ENCODE measurements around the gene VSTM4. TPM values are rescaled to one million over a fixed set of nuclear protein-coding genes. Genes with fewer than 3 reads are reported as not detected.

Gene VSTM4
- total and polyA plus RNA-seq, 2 of the 4 experiments (the other 2 are of a cell fraction), result 2.4 to 2.9 TPM

DNA sequence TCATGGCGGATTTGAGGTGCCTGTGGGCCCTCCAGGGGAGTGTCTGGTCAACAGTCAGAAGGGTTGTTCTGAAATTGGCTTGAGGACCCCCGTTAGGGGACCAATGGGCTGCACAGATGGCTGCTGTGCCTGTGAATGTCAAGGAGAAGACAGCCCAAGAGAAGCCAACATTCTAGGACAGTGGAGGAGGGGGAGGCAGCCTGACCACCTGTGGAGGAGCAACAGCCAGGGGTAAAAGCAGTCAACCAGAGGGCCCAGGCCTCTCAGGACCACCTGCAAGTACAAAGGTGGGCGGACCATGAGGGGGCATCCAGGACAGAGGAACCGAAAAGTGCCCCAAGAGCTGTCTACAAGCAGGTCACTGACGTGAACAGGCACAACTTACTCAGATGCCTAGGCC, 76.6 kb downstream of the VSTM4 start:
- Histone ChIP-seq H2BK15ac (ENCODE audit: low read depth, low read length) (no peak overlapping the region), H4K8ac (ENCODE audit: low read depth in 2 of 2, low read length in 2 of 2) (no peak overlapping the region), H4K91ac (ENCODE audit: insufficient read depth, low read depth, low read length) (no peak overlapping the region), H2BK120ac (ENCODE audit: low read depth, low read length) (no peak overlapping the region), H2BK5ac (ENCODE audit: low read depth, low read length, poor library complexity, severe bottlenecking) (no peak overlapping the region), H4K5ac (ENCODE audit: low read depth, low read length) (no peak overlapping the region), H2AK5ac (ENCODE audit: low read depth, low read length) (no peak overlapping the region), H3K18ac (ENCODE audit: low read depth, low read length) (no peak overlapping the region), H3K27ac (ENCODE audit: insufficient read depth, low read length) (no peak overlapping the region), H3K36me3 (ENCODE audit: control insufficient read depth, insufficient read depth, low read length) (peaks cover 11% of the 10 kb centered on the region; the same call in 1 of the 2 replicates), H3K4me3 (ENCODE audit: insufficient read depth, low read depth, low read length) (no peak overlapping the region), H4K20me1 (ENCODE audit: insufficient read depth, low read length) (no peaks in the 10 kb centered on the region), H2AK9ac (replicated peaks; ENCODE audit: low read depth, low read length, poor library complexity) (no peak overlapping the region), H2AFZ (replicated peaks; ENCODE audit: low read length, poor library complexity) (no peak overlapping the region), H3K4me1 (ENCODE audit: control insufficient read depth, insufficient read depth, low read length) (no peaks in the 10 kb centered on the region), H3K27me3 (ENCODE audit: control insufficient read depth, insufficient read depth, low read length) (no peaks in the 10 kb centered on the region), H3K9me3 (ENCODE audit: control insufficient read depth, insufficient read depth, low read length) (no peaks in the 10 kb centered on the region), H3K79me1 (ENCODE audit: low read depth in 1 of 2, low read length in 2 of 2) (no peaks in the 10 kb centered on the region), H3K9ac (ENCODE audit: low read depth, low read length) (no peak overlapping the region), H3K4me2 (ENCODE audit: low read depth, low read length) (no peak overlapping the region), H3K9me1 (ENCODE audit: insufficient read depth, low read length) (peaks cover 5% of the 10 kb centered on the region; the same call in 1 of the 2 replicates), H3K14ac (replicated peaks; ENCODE audit: low read depth, low read length) (no peak overlapping the region), H2BK20ac (ENCODE audit: low read depth, low read length) (no peak overlapping the region), H3K56ac (ENCODE audit: extremely low read depth, insufficient read depth, low read length) (no peak overlapping the region), H3K4ac (ENCODE audit: low read depth, low read length) (no peak overlapping the region), H3K23ac (ENCODE audit: low read depth, low read length) (no peak overlapping the region)
- no TSS peak for BruUV-seq (replicated peaks)
- in situ Hi-C loops (cut with MboI; ENCODE audit: low sequenced_read_pairs), result no loop called here
- TF ChIP-seq RFX5 (IDR thresholded peaks at IDR 0.05; ENCODE audit: low read depth, low read length), result no peak
- 94% methylated on average over 3 of the region's 5 CpGs; no CpG with 5 or more reads in 1 of the 2 experiments for WGBS, 2 experiments (ENCODE audit: extremely low coverage in 2 of 2, insufficient read length in 1 of 2)
- intact Hi-C loops (cut with micrococcal nuclease), result no loop called here
- CTCF ChIA-PET, result no interaction called here
- dilution Hi-C loops (cut with HindIII; ENCODE audit: low sequenced_read_pairs, unreplicated experiment), result no loop called here
- DNase-seq (no peak), ATAC-seq (ENCODE audit: low read depth) (no peak)
- POLR2A ChIA-PET (ENCODE audit: unreplicated experiment), result no interaction called here
